ENCODE results near the gene PPM1H. TPM values are rescaled to one million over a fixed set of nuclear protein-coding genes. Genes with fewer than 3 reads are reported as not detected.

The PPM1H gene
- total and polyA plus RNA-seq, 2 of the 8 experiments (the other 6 are each of a cell fraction or from before 2014, with no cell fraction given): 16.4 to 36.1 TPM

- Histone ChIP-seq H3K4ac (replicated peaks; ENCODE audit: insufficient read length, low read depth, low read length) (no peak overlapping the region), H2AFZ (ENCODE audit: low read length) (no peak overlapping the region), H3K9me3 (ENCODE audit: insufficient read depth in 2 of 2, low read depth in 1 of 2, low read length in 1 of 2) (no peaks in the 10 kb centered on the region), H3K79me1 (ENCODE audit: low read depth, low read length) (peaks cover 6% of the 10 kb centered on the region; the same call in 1 of the 2 replicates), H2BK20ac (ENCODE audit: low read length) (no peak overlapping the region), H4K8ac (ENCODE audit: extremely low read depth, insufficient read depth, low read length) (no peak overlapping the region), H4K20me1 (replicated peaks in 1 of 2; ENCODE audit: control insufficient read depth in 1 of 2, insufficient read depth in 2 of 2, low read length in 2 of 2) (peaks cover 2 to 9% of the 10 kb centered on the region in 2 experiments), H2BK15ac (ENCODE audit: low read length) (no peak overlapping the region), H3K4me2 (ENCODE audit: insufficient read depth in 1 of 2, low read depth in 2 of 2, low read length in 2 of 2) (no peak overlapping the region), H3K36me3 (ENCODE audit: control insufficient read depth in 2 of 4, insufficient read depth in 4 of 4, low read length in 3 of 4) (no peaks in the 10 kb centered on the region; a peak in 1 of 8 replicates), H2BK120ac (replicated peaks; ENCODE audit: low read depth, low read length) (no peak overlapping the region), H2AK5ac (ENCODE audit: low read depth, low read length) (no peak overlapping the region; the same call in 1 of the 2 replicates), H2BK5ac (ENCODE audit: low read depth, low read length) (no peak overlapping the region), H3K4me3 (ENCODE audit: extremely low read depth in 1 of 4, insufficient read depth in 2 of 4, low read depth in 3 of 4, low read length in 4 of 4) (no peak overlapping the region), H3K27me3 (replicated peaks in 1 of 4; ENCODE audit: control insufficient read depth in 3 of 4, extremely low read depth in 1 of 4, insufficient read depth in 3 of 4, low read length in 3 of 4) (no peaks in the 10 kb centered on the region), H3K4me1 (replicated peaks in 1 of 4; ENCODE audit: control insufficient read depth in 3 of 4, insufficient read depth in 4 of 4, low read length in 3 of 4) (peaks cover 0 to 14% (median 8%) of the 10 kb centered on the region in 4 experiments; a peak in 6 of 7 replicates), H3K23ac (ENCODE audit: insufficient read length) (no peak overlapping the region), H3K14ac (ENCODE audit: insufficient read length) (no peak overlapping the region), H3K18ac (ENCODE audit: extremely low read depth, low read length) (no peak overlapping the region), H3K79me2 (ENCODE audit: control insufficient read depth in 1 of 2, insufficient read depth in 2 of 2, low read length in 2 of 2) (peaks cover 0 to 31% of the 10 kb centered on the region in 2 experiments; a peak in 3 of 4 replicates), H3K27ac (ENCODE audit: low read depth, low read length) (no peak overlapping the region), H2BK12ac (ENCODE audit: low read depth, low read length) (no peak overlapping the region), H4K91ac (replicated peaks; ENCODE audit: insufficient read length, low read length) (no peak overlapping the region), H4K5ac (ENCODE audit: insufficient read length, low read depth, low read length) (no peak overlapping the region), H3K56ac (replicated peaks; ENCODE audit: insufficient read length, low read depth, low read length) (no peak overlapping the region), H3K9ac (replicated peaks in 1 of 4; ENCODE audit: extremely low read depth in 1 of 4, low read depth in 3 of 4, low read length in 3 of 4) (no peak overlapping the region), H3K23me2 (ENCODE audit: low read depth, low read length) (no peaks in the 10 kb centered on the region)
- ChIA-PET CTCF (ENCODE audit: partially characterized antibody) (interaction anchor here (1.1 kb wide), 1 partner anchor 114 kb away, joined by 4 read pairs; no protein-coding TSS in a partner anchor), POLR2A (ENCODE audit: partially characterized antibody) (interaction anchor here (0.5 to 1.7 kb wide), 5 partner anchors 10 to 311 kb away, joined by 3 to 4 read pairs (median 4); no protein-coding TSS in a partner anchor)
- DNase-seq (ENCODE audit: low read depth in 1 of 2, low spot score in 2 of 2): no peak
- no peak for FAIRE-seq
- 97% methylated on average over 1 of the region's 1 CpG; no CpG with 5 or more reads in 1 of the 2 experiments for WGBS, 2 experiments (ENCODE audit: extremely low coverage in 1 of 2, insufficient coverage in 1 of 2, insufficient read length in 1 of 2, insufficient replicate concordance in 2 of 2, low coverage in 1 of 2, low lambda C conversion rate in 2 of 2, missing lambda C conversion rate in 1 of 2)
- TF ChIP-seq SIX5 (IDR thresholded peaks at IDR 0.05; ENCODE audit: low read depth, low read length): no peak
- TF ChIP-seq YY1 (IDR thresholded peaks at IDR 0.05; ENCODE audit: low read depth, low read length): no peak
- no peak for TF ChIP-seq TAF7 (optimal IDR thresholded peaks at IDR 0.05; ENCODE audit: borderline replicate concordance, low read depth, low read length)
- TF ChIP-seq CEBPB (IDR thresholded peaks at IDR 0.05; ENCODE audit: low read depth, low read length): no peak
- TF ChIP-seq POU5F1 (IDR thresholded peaks at IDR 0.05; ENCODE audit: low read depth, low read length): no peak
- TF ChIP-seq EZH2 (IDR thresholded peaks at IDR 0.05; ENCODE audit: low read depth, low read length, severe bottlenecking): no peak
- no peak for TF ChIP-seq PHF8 (conservative IDR thresholded peaks at IDR 0.05; ENCODE audit: low read depth, low read length)
- no peak for TF ChIP-seq JUN (IDR thresholded peaks at IDR 0.05; ENCODE audit: low read depth, low read length)
- TF ChIP-seq TBP (IDR thresholded peaks at IDR 0.05; ENCODE audit: low read depth, low read length): no peak
- no peak for TF ChIP-seq MAX (IDR thresholded peaks at IDR 0.05)
- no peak for TF ChIP-seq USF2 (IDR thresholded peaks at IDR 0.05; ENCODE audit: low read length)
- TF ChIP-seq JUND (IDR thresholded peaks at IDR 0.05; ENCODE audit: low read length): no peak
- TF ChIP-seq EP300 (IDR thresholded peaks at IDR 0.05; ENCODE audit: borderline replicate concordance in 1 of 2, low read depth in 2 of 2, low read length in 2 of 2): no peak
These were observed 66.1 kb downstream of the PPM1H start for GRCh38 chr12:62868820-62869219.
